Upper lobe of left lung (tissue), 4 donors: ENCODE results near the gene AJAP1.

Source experiments
- EP300 ChIP-seq, 4 donors: sonication (generic); formaldehyde crosslinking; IDR thresholded peaks; one replicate each; pipeline ENCODE4 v1.5.1; 2017; ENCODE audit warnings: antibody characterized with exemption in 4 of 4, control low read depth in 2 of 4
- POLR2A ChIP-seq, 4 donors: fragments of 450-650 bp; IDR thresholded peaks; one replicate each; pipeline ENCODE4 v1.5.1; 2016 to 2017; ENCODE audit warnings: antibody characterized with exemption in 4 of 4, mild to moderate bottlenecking in 2 of 4
- TF ChIP-seq, protein P1 (sequence below), 6 experiments: fragments of 450-650 bp in 4 of 6; fragments of 200-600 bp in 2 of 6; sonication (generic) in 2 of 6; IDR thresholded peaks; one replicate each; pipeline ENCODE4 v1.5.1; 2016 to 2019; ENCODE audit warnings: antibody characterized with exemption in 6 of 6

DNA sequence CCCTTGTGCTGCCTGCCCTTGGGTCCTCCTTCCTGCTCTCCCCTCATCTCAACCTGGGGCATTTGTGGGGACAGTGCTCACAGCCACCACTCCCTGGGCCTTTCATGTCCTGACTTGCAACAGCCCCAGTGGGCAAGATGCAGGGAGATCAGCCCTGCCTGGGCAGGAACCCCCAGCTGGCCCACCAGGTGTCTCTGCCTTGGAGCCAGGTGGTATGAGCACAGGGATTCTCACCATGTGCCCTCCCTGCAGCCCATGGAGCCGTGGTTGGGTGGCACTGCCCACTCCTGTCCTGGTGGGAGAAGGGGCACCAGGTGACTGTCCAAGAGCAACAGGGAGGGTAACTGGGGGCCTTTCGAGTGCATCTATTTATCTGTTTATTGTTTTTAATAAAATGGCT lies 100.4 kb downstream of the AJAP1 start:
- TF ChIP-seq, protein P1, sequence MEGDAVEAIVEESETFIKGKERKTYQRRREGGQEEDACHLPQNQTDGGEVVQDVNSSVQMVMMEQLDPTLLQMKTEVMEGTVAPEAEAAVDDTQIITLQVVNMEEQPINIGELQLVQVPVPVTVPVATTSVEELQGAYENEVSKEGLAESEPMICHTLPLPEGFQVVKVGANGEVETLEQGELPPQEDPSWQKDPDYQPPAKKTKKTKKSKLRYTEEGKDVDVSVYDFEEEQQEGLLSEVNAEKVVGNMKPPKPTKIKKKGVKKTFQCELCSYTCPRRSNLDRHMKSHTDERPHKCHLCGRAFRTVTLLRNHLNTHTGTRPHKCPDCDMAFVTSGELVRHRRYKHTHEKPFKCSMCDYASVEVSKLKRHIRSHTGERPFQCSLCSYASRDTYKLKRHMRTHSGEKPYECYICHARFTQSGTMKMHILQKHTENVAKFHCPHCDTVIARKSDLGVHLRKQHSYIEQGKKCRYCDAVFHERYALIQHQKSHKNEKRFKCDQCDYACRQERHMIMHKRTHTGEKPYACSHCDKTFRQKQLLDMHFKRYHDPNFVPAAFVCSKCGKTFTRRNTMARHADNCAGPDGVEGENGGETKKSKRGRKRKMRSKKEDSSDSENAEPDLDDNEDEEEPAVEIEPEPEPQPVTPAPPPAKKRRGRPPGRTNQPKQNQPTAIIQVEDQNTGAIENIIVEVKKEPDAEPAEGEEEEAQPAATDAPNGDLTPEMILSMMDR (IDR thresholded peaks at IDR 0.05): no peak
- no peak for TF ChIP-seq EP300 (IDR thresholded peaks at IDR 0.05)
- no peak for TF ChIP-seq POLR2A (IDR thresholded peaks at IDR 0.05)
